Mucosa of gallbladder (tissue), 1 donor: ENCODE results near the gene FARS2. TPM values are rescaled to one million over a fixed set of nuclear protein-coding genes. Genes with fewer than 3 reads are reported as not detected.

Experiments used
- DNase-seq: peaks from one replicate; pipeline ENCODE4 v3.0.0-alpha.2; 2020; ENCODE audit warnings: low spot score
- total RNA-seq: library from RNA; stranded (reverse); gene quantifications from one replicate; pipeline ENCODE4 v1.2.1, GENCODE V29; 2021
- donor health status: DM: no; HTN: no; CAD: no.

The FARS2 gene
- total RNA-seq, 1 donor from 2014 or later: 15.7 TPM

GRCh38 chr6:5378331-5378730, 117.0 kb downstream of the FARS2 start:
- DNase-seq: no peak

GRCh38 chr6:5379647-5380242, 118.4 kb downstream of the FARS2 start:
- DNase-seq: no peak

- DNase-seq: no peak
Measured at GRCh38 chr6:5383856-5384255, 122.5 kb downstream of the FARS2 start.

- no peak for DNase-seq
Measured at GRCh38 chr6:5384276-5384675, 123.0 kb downstream of the FARS2 start.

- DNase-seq: no peak
Measured at GRCh38 chr6:5388326-5388725, 127.0 kb downstream of the FARS2 start.

GRCh38 chr6:5389086-5389745, 127.9 kb downstream of the FARS2 start:
- DNase-seq: no peak

- DNase-seq: no peak
Measured at GRCh38 chr6:5390177-5390576, 128.9 kb downstream of the FARS2 start.

GRCh38 chr6:5394280-5394679, 133.0 kb downstream of the FARS2 start:
- no peak for DNase-seq

GRCh38 chr6:5395719-5396118, 134.4 kb downstream of the FARS2 start:
- no peak for DNase-seq

- no peak for DNase-seq
Measured at GRCh38 chr6:5398530-5398929, 137.2 kb downstream of the FARS2 start.

GRCh38 chr6:5399391-5399790, 138.1 kb downstream of the FARS2 start:
- no peak for DNase-seq

- DNase-seq: no peak
Measured at GRCh38 chr6:5401845-5402738, 140.8 kb downstream of the FARS2 start.

GRCh38 chr6:5403076-5403475, 141.8 kb downstream of the FARS2 start:
- DNase-seq: no peak

GRCh38 chr6:5403609-5404008, 142.3 kb downstream of the FARS2 start:
- no peak for DNase-seq

GRCh38 chr6:5405976-5406375, 144.7 kb downstream of the FARS2 start:
- no peak for DNase-seq

- DNase-seq: no peak
Measured at GRCh38 chr6:5411414-5411813, 150.1 kb downstream of the FARS2 start.

- no peak for DNase-seq
Measured at GRCh38 chr6:5412017-5412416, 150.7 kb downstream of the FARS2 start.

- DNase-seq: no peak
Measured at GRCh38 chr6:5412663-5413062, 151.3 kb downstream of the FARS2 start.

GRCh38 chr6:5416250-5416649, 154.9 kb downstream of the FARS2 start:
- no peak for DNase-seq

GRCh38 chr6:5422321-5422915, 161.1 kb downstream of the FARS2 start:
- no peak for DNase-seq

GRCh38 chr6:5423251-5423650, 161.9 kb downstream of the FARS2 start:
- DNase-seq: no peak

- DNase-seq: no peak
Measured at GRCh38 chr6:5424726-5425125, 163.4 kb downstream of the FARS2 start.
